ENCODE data around the gene RHOH. TPM values are rescaled to one million over a fixed set of nuclear protein-coding genes. Genes with fewer than 3 reads are reported as not detected.

RHOH gene
- total and polyA plus RNA-seq, 10 of the 15 experiments (the other 5 are each of a cell fraction or from before 2014, with no cell fraction given), result 46.5 to 120 (median 57.9) TPM

- TF ChIP-seq RAD51 (IDR thresholded peaks at IDR 0.05) (peak; percentile 55), STAT3 (IDR thresholded peaks at IDR 0.05; ENCODE audit: low read depth, low read length) (no peak), ZBTB33 (IDR thresholded peaks at IDR 0.05) (no peak), E2F8 (IDR thresholded peaks at IDR 0.05; ENCODE audit: low read depth, partially characterized antibody) (no peak), BHLHE40 (IDR thresholded peaks at IDR 0.05; ENCODE audit: borderline replicate concordance in 1 of 2, low read depth in 2 of 2, low read length in 1 of 2) (peak; percentile 99 to 100), ZNF207 (IDR thresholded peaks at IDR 0.05; ENCODE audit: borderline replicate concordance) (no peak), CBFB (IDR thresholded peaks at IDR 0.05; ENCODE audit: low read depth) (peak; percentile 71), PAX5 (IDR thresholded peaks at IDR 0.05; ENCODE audit: borderline replicate concordance, low read depth, low read length) (peak; percentile 90), KLF5 (IDR thresholded peaks at IDR 0.05; ENCODE audit: partially characterized antibody) (peak; percentile 21), ZNF622 (IDR thresholded peaks at IDR 0.05) (no peak), FOXK2 (IDR thresholded peaks at IDR 0.05) (no peak), PAX8 (IDR thresholded peaks at IDR 0.05) (no peak), SUZ12 (IDR thresholded peaks at IDR 0.05; ENCODE audit: unreplicated experiment) (no peak), GATAD2B (conservative IDR thresholded peaks at IDR 0.05; ENCODE audit: low read depth) (peak; percentile 74), SMC3 (IDR thresholded peaks at IDR 0.05; ENCODE audit: borderline replicate concordance, low read length) (no peak), ZNF592 (IDR thresholded peaks at IDR 0.05) (no peak), YY1 (IDR thresholded peaks at IDR 0.05; ENCODE audit: low read depth, low read length) (peak; percentile 79), SMAD5 (IDR thresholded peaks at IDR 0.05; ENCODE audit: low read depth) (peak; percentile 74), NR2F1 (conservative IDR thresholded peaks at IDR 0.05) (peak; percentile 61), MYB (IDR thresholded peaks at IDR 0.05; ENCODE audit: borderline replicate concordance, low read depth, low read length) (no peak), E4F1 (IDR thresholded peaks at IDR 0.05; ENCODE audit: borderline replicate concordance, partially characterized antibody) (no peak)
Measured at GRCh38 chr4:40196724-40197281, at the start of gene RHOH (continued).

Data from GM12878 (cell line).